Measurements from ENCODE around the gene COPB2.

DNA sequence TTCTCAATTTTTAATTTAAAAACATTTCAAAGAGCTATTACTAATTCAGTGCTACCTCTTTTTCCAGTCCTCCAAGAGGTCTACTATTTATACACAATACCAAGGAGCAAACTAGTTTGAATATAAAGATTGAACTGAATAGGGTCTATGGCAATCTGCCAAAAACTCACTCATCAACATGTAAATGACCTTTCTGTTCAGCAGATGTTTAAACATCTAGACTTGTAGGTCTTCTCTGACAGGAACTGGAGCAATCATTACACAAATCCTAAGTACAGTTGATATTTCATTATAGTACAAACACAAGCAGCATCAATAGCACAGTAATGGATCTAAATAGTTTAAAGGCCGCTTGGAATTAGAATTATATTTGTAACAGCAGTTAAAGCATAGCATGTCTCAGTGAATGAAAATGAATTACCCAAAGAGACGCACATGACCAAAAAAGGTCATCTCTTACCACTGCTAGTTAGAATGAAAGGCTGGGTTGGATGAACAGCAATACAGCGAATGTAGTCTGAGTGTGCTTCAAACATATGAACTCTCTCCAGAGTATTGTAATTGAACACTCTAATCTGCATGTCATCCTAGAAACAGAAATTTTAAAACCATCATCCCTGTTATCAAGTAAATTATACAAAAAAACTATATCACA lies 10.7 kb downstream of the COPB2 start:
- TF ChIP-seq, protein P1, sequence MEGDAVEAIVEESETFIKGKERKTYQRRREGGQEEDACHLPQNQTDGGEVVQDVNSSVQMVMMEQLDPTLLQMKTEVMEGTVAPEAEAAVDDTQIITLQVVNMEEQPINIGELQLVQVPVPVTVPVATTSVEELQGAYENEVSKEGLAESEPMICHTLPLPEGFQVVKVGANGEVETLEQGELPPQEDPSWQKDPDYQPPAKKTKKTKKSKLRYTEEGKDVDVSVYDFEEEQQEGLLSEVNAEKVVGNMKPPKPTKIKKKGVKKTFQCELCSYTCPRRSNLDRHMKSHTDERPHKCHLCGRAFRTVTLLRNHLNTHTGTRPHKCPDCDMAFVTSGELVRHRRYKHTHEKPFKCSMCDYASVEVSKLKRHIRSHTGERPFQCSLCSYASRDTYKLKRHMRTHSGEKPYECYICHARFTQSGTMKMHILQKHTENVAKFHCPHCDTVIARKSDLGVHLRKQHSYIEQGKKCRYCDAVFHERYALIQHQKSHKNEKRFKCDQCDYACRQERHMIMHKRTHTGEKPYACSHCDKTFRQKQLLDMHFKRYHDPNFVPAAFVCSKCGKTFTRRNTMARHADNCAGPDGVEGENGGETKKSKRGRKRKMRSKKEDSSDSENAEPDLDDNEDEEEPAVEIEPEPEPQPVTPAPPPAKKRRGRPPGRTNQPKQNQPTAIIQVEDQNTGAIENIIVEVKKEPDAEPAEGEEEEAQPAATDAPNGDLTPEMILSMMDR (IDR thresholded peaks at IDR 0.05), result no peak
- no peak for TF ChIP-seq POLR2AphosphoS5 (IDR thresholded peaks at IDR 0.05)
- TF ChIP-seq POLR2A (IDR thresholded peaks at IDR 0.05), result no peak
- TF ChIP-seq EP300 (IDR thresholded peaks at IDR 0.05), result no peak

Data from gastroesophageal sphincter (tissue), 3 donors.